HCT116 (cell line): Measurements from ENCODE around the gene DKK3. TPM values are rescaled to one million over a fixed set of nuclear protein-coding genes. Genes with fewer than 3 reads are reported as not detected.

Source experiments
- ATAC-seq: fragments of 200-7000 bp; cut with Tn5 transposase; 2 replicates; pipeline ENCODE4 v1.9.1; 2020; ENCODE audit warnings: mild to moderate bottlenecking, moderate library complexity
- BruUV-seq: library from RNA; stranded (reverse); fragments of 400-500 nt; replicated peaks from 2 replicates; lab custom pipeline; 2021; lab: Mats Ljungman, UMichigan
- CTCF ChIA-PET: fragments of 300-600 bp; sonication (Branson Sonifier 250); formaldehyde crosslinking; loops from one replicate; lab custom pipeline; 2021; ENCODE audit warnings: antibody characterized with exemption; lab: Charles Lee
- POLR2A ChIA-PET: fragments of 300-600, 350-600 bp; sonication (Branson Sonifier 250); formaldehyde crosslinking; loops from one replicate; lab custom pipeline; 2021; ENCODE audit warnings: antibody characterized with exemption; lab: Charles Lee
- RAD21 ChIA-PET, 2 experiments: fragments of 300-600 bp; sonication (Branson Sonifier 250); formaldehyde crosslinking; loops; one replicate each; lab custom pipeline; 2023; ENCODE audit warnings: low total read pairs in 2 of 2; ENCODE audit not compliant: uncharacterized antibody in 2 of 2, unreplicated experiment in 2 of 2, low non-redundant PET in 1 of 2; lab: Charles Lee
- DNase-seq: peaks from one replicate; pipeline ENCODE4 v3.0.0-alpha.2; 2010; ENCODE audit warnings: low read depth, low spot score
- H2AFZ ChIP-seq: fragments of 200-600 bp; shearing (Covaris generic), sonication (generic); 2 replicates; pipeline ENCODE4 v1.6.1; 2017; ENCODE audit warnings: low read depth, mixed run types, mixed read lengths, antibody characterized with exemption, low read length; ENCODE audit not compliant: poor library complexity, severe bottlenecking
- H3K27ac ChIP-seq: 2 replicates; pipeline ENCODE4 v1.5.1; 2012; ENCODE audit warnings: low read depth, low read length
- H3K27me3 ChIP-seq: fragments of 200-600 bp; sonication (generic); 2 replicates; pipeline ENCODE4 v1.6.1; 2016; ENCODE audit warnings: mixed run types, low read length, mixed read lengths; ENCODE audit not compliant: insufficient read depth
- H3K36me3 ChIP-seq, 2 experiments: fragments of 200-500 bp in 1 of 2; fragments of 200-600 bp in 1 of 2; sonication (Bioruptor generic) in 1 of 2; sonication (generic) in 1 of 2; 2 replicates each; pipeline versions ENCODE4 v1.5.1 to v1.6.1; 2014 to 2016; ENCODE audit warnings: low read length in 2 of 2, inconsistent platforms in 1 of 2, mixed read lengths in 1 of 2, mixed run types in 1 of 2; ENCODE audit not compliant: insufficient read depth in 2 of 2, control insufficient read depth in 1 of 2
- H3K4me1 ChIP-seq, 2 experiments: fragments of 200-600 bp in 1 of 2; sonication (generic) in 1 of 2; 2 replicates each; pipeline versions ENCODE4 v1.5.1 to v1.6.1; 2012 to 2017; ENCODE audit warnings: low read length in 2 of 2, inconsistent platforms in 1 of 2, mild to moderate bottlenecking in 1 of 2, mixed read lengths in 1 of 2, mixed run types in 1 of 2, moderate library complexity in 1 of 2; ENCODE audit not compliant: insufficient read depth in 2 of 2, control insufficient read depth in 1 of 2
- H3K4me2 ChIP-seq: fragments of 200-600 bp; sonication (generic); 2 replicates; pipeline ENCODE4 v1.6.1; 2017; ENCODE audit warnings: mixed run types, low read length, mixed read lengths
- H3K4me3 ChIP-seq, 2 experiments: fragments of 200-600 bp in 1 of 2; sonication (generic) in 1 of 2; replicated peaks in 1 of 2; 2 replicates each; pipeline ENCODE4 v1.5.1; 2011 to 2016; ENCODE audit warnings: low read length in 2 of 2, control low read depth in 1 of 2, low read depth in 1 of 2, mild to moderate bottlenecking in 1 of 2, mixed read lengths in 1 of 2, mixed run types in 1 of 2
- H3K79me2 ChIP-seq: fragments of 200-600 bp; sonication (generic); 2 replicates; pipeline ENCODE4 v1.6.1; 2017; ENCODE audit warnings: mild to moderate bottlenecking, mixed run types, low read length, moderate library complexity, mixed read lengths; ENCODE audit not compliant: insufficient read depth
- H3K9ac ChIP-seq: fragments of 200-600 bp; sonication (generic); 2 replicates; pipeline ENCODE4 v1.6.1; 2016; ENCODE audit warnings: low read length, mixed read lengths
- H3K9me2 ChIP-seq: fragments of 200-600 bp; sonication (generic), shearing (Covaris generic); 2 replicates; pipeline ENCODE4 v1.6.1; 2017; ENCODE audit warnings: mixed run types, mild to moderate bottlenecking, moderate library complexity; ENCODE audit not compliant: insufficient read depth
- H3K9me3 ChIP-seq, 2 experiments: fragments of 200-500 bp in 1 of 2; fragments of 200-600 bp in 1 of 2; sonication (Bioruptor generic) in 1 of 2; sonication (generic) in 1 of 2; 2 replicates each; pipeline ENCODE4 v1.6.1; 2014 to 2017; ENCODE audit warnings: low read length in 2 of 2, mixed read lengths in 2 of 2, inconsistent platforms in 1 of 2, low read depth in 1 of 2, mild to moderate bottlenecking in 1 of 2, mixed run types in 1 of 2, moderate library complexity in 1 of 2; ENCODE audit not compliant: control insufficient read depth in 1 of 2, insufficient read depth in 1 of 2
- H4K20me1 ChIP-seq: fragments of 200-600 bp; sonication (generic), shearing (Covaris generic); 2 replicates; pipeline ENCODE4 v1.6.1; 2017; ENCODE audit warnings: mixed run types, mild to moderate bottlenecking, moderate library complexity; ENCODE audit not compliant: insufficient read depth
- ATF3 ChIP-seq: IDR thresholded peaks from 2 replicates; pipeline ENCODE4 v1.6.1; 2012
- CBX3 ChIP-seq: IDR thresholded peaks from 2 replicates; pipeline ENCODE4 v1.6.1; 2012; ENCODE audit warnings: low read depth
- CEBPB ChIP-seq: IDR thresholded peaks from 2 replicates; pipeline ENCODE4 v1.6.1; 2012; ENCODE audit warnings: low read depth
- CTCF ChIP-seq, 3 experiments: fragments of 200-600 bp in 1 of 3; sonication (generic) in 1 of 3; IDR thresholded peaks in 2 of 3; conservative IDR thresholded peaks in 1 of 3; 2 replicates each; pipeline ENCODE4 v1.5.1; 2012 to 2017; ENCODE audit warnings: low read depth in 2 of 3, low read length in 2 of 3, antibody characterized with exemption in 1 of 3, borderline replicate concordance in 1 of 3, control low read depth in 1 of 3, mild to moderate bottlenecking in 1 of 3, mixed read lengths in 1 of 3, mixed run types in 1 of 3, moderate library complexity in 1 of 3; ENCODE audit not compliant: insufficient read depth in 1 of 3
- EGR1 ChIP-seq: IDR thresholded peaks from 2 replicates; pipeline ENCODE4 v1.6.1; 2012; ENCODE audit warnings: low read depth
- ELF1 ChIP-seq: IDR thresholded peaks from 2 replicates; pipeline ENCODE4 v1.6.1; 2012; ENCODE audit warnings: low read depth, borderline replicate concordance
- EZH2 ChIP-seq: fragments of 200-600 bp; sonication (generic); IDR thresholded peaks from 2 replicates; pipeline ENCODE4 v1.6.1; 2017; ENCODE audit warnings: antibody characterized with exemption, mixed run types
- FOSL1 ChIP-seq: IDR thresholded peaks from 2 replicates; pipeline ENCODE4 v1.6.1; 2012; ENCODE audit warnings: low read depth
- JUND ChIP-seq: IDR thresholded peaks from 2 replicates; pipeline ENCODE4 v1.6.1; 2012
- POLR2A ChIP-seq: IDR thresholded peaks from 2 replicates; pipeline ENCODE4 v1.7.0; 2011; ENCODE audit warnings: borderline replicate concordance; ENCODE audit not compliant: insufficient read depth, insufficient read length; ENCODE audit errors: extremely low read depth
- RAD21 ChIP-seq: IDR thresholded peaks from 2 replicates; pipeline ENCODE4 v1.6.1; 2012; ENCODE audit warnings: low read depth, mild to moderate bottlenecking
- REST ChIP-seq: IDR thresholded peaks from 2 replicates; pipeline ENCODE4 v1.6.1; 2012; ENCODE audit warnings: low read depth
- SIN3A ChIP-seq: IDR thresholded peaks from 2 replicates; pipeline ENCODE4 v1.6.1; 2012; ENCODE audit warnings: low read depth
- SP1 ChIP-seq: IDR thresholded peaks from 2 replicates; pipeline ENCODE4 v1.6.1; 2012; ENCODE audit warnings: low read depth
- SRF ChIP-seq: IDR thresholded peaks from 2 replicates; pipeline ENCODE4 v1.6.1; 2012; ENCODE audit warnings: low read depth
- TCF7L2 ChIP-seq: IDR thresholded peaks from 2 replicates; pipeline ENCODE4 v1.7.0; 2011; ENCODE audit warnings: borderline replicate concordance, inconsistent platforms; ENCODE audit not compliant: insufficient read depth, insufficient read length; ENCODE audit errors: extremely low read depth
- YY1 ChIP-seq: IDR thresholded peaks from 2 replicates; pipeline ENCODE4 v1.6.1; 2011; ENCODE audit warnings: low read length, low read depth, moderate library complexity, mild to moderate bottlenecking; ENCODE audit not compliant: insufficient replicate concordance; ENCODE audit errors: extremely low read depth
- ZBTB33 ChIP-seq: IDR thresholded peaks from 2 replicates; pipeline ENCODE4 v1.6.1; 2011; ENCODE audit warnings: mild to moderate bottlenecking, low read length, moderate library complexity; ENCODE audit not compliant: insufficient replicate concordance; ENCODE audit errors: extremely low read depth
- ZFX ChIP-seq: fragments of 450-650 bp; IDR thresholded peaks from 2 replicates; pipeline ENCODE4 v1.6.1; 2017
- ZNF274 ChIP-seq: fragments of 200-500 bp; sonication (Bioruptor generic); IDR thresholded peaks from 2 replicates; pipeline ENCODE4 v1.6.1; 2014; ENCODE audit warnings: mild to moderate bottlenecking, low read depth, low read length, inconsistent platforms
- intact Hi-C: fragments of 100-400 bp; cut with micrococcal nuclease; formaldehyde crosslinking; loops from 2 replicates; pipeline ENCODE4 v1.10.0; 2022
- total RNA-seq: library from RNA; stranded (reverse); gene quantifications from one replicate; pipeline ENCODE4 v1.2.1, GENCODE V29; 2021; ENCODE audit not compliant: unreplicated experiment

Gene DKK3
- total RNA-seq, 1 experiment from 2014 or later = 0.49 TPM

- intact Hi-C loops = no loop called here
- ChIA-PET POLR2A (no interaction called here), RAD21 (no interaction called here), CTCF (no interaction called here)
- no peak overlapping the region for H3K27ac ChIP-seq
- H3K9me2 ChIP-seq = no peaks in the 10 kb centered on the region
- H3K9ac ChIP-seq = no peak overlapping the region
- BruUV-seq = no TSS peak
- no peaks in the 10 kb centered on the region for H4K20me1 ChIP-seq
- no peaks in the 10 kb centered on the region for H3K9me3 ChIP-seq
- no peaks in the 10 kb centered on the region for H3K36me3 ChIP-seq
- no peak for DNase-seq
- TF ChIP-seq CBX3 (no peak), CEBPB (no peak), SP1 (no peak), ZBTB33 (no peak), ELF1 (no peak), SIN3A (no peak), RAD21 (no peak), EZH2 (no peak), POLR2A (no peak), ZFX (no peak), REST (no peak), SRF (no peak), ZNF274 (no peak), YY1 (no peak), CTCF (IDR thresholded peaks at IDR 0.05 in 2 of 3, conservative IDR thresholded peaks at IDR 0.05 in 1 of 3; ENCODE audit: borderline replicate concordance in 1 of 3, insufficient read depth in 1 of 3, low read depth in 2 of 3, low read length in 2 of 3) (no peak), FOSL1 (no peak), ATF3 (no peak), EGR1 (no peak), JUND (no peak), TCF7L2 (no peak)
- TF ChIP-seq, all 23 proteins: peak for 0
- no peak overlapping the region for H3K4me2 ChIP-seq
- peaks cover 8 to 18% of the 10 kb centered on the region in 2 experiments; a peak in 3 of 4 replicates for H3K4me1 ChIP-seq
- no peak overlapping the region for H2AFZ ChIP-seq
- no peaks in the 10 kb centered on the region for H3K79me2 ChIP-seq
- no peak overlapping the region for H3K4me3 ChIP-seq
- no peak for ATAC-seq
- H3K27me3 ChIP-seq = no peaks in the 10 kb centered on the region
These were observed 18.1 kb upstream of the DKK3 start for GRCh38 chr11:12026331-12027211.
